SK-N-SH treated with all-trans-retinoic acid at 6 μM for 48 hours (cell line): ENCODE data around the gene NCAPG2.

ENCODE experiments used
- ATAC-seq: fragments of 200-7000 bp; cut with Tn5 transposase; 3 replicates; pipeline ENCODE4 v1.9.1; 2020; ENCODE audit warnings: mild to moderate bottlenecking, moderate library complexity
- ARNTL ChIP-seq: fragments of 450-650 bp; formaldehyde crosslinking; IDR thresholded peaks from 2 replicates; pipeline ENCODE4 v1.5.0; 2020; ENCODE audit warnings: low read depth, mild to moderate bottlenecking, moderate library complexity, borderline replicate concordance
- BACH2 ChIP-seq: fragments of 250-450 bp; sonication (Bioruptor Pico); IDR thresholded peaks from 2 replicates; pipeline ENCODE4 v1.9.0; 2021; ENCODE audit warnings: mild to moderate bottlenecking, borderline replicate concordance
- CREB5 ChIP-seq: fragments of 250-450 bp; sonication (Bioruptor Pico); IDR thresholded peaks from 2 replicates; pipeline ENCODE4 v1.5.1; 2020; ENCODE audit warnings: low read depth, mild to moderate bottlenecking, moderate library complexity
- CSDC2 ChIP-seq: fragments of 250-450 bp; sonication (Bioruptor Pico); IDR thresholded peaks from 2 replicates; pipeline ENCODE4 v1.5.0; 2020; ENCODE audit warnings: mild to moderate bottlenecking, moderate library complexity
- ESRRG ChIP-seq: fragments of 250-450 bp; sonication (Bioruptor Pico); IDR thresholded peaks from 2 replicates; pipeline ENCODE4 v1.6.1; 2021; ENCODE audit warnings: mild to moderate bottlenecking
- GLIS3 ChIP-seq: fragments of 250-450 bp; sonication (Bioruptor Pico); IDR thresholded peaks from 2 replicates; pipeline ENCODE4 v1.5.0; 2020; ENCODE audit warnings: mild to moderate bottlenecking, moderate library complexity
- OSR1 ChIP-seq: fragments of 250-450 bp; sonication (Bioruptor Pico); IDR thresholded peaks from 2 replicates; pipeline ENCODE4 v1.8.0; 2022; ENCODE audit warnings: moderate library complexity, mild to moderate bottlenecking, inconsistent platforms
- PATZ1 ChIP-seq: fragments of 250-450 bp; sonication (Bioruptor Pico); IDR thresholded peaks from 2 replicates; pipeline ENCODE4 v1.8.0; 2020; ENCODE audit warnings: mild to moderate bottlenecking, moderate library complexity, borderline replicate concordance
- POU6F1 ChIP-seq: fragments of 250-450 bp; sonication (Bioruptor Pico); IDR thresholded peaks from 2 replicates; pipeline ENCODE4 v1.8.0; 2021; ENCODE audit warnings: low read depth, mild to moderate bottlenecking, moderate library complexity, borderline replicate concordance
- PPARA ChIP-seq: fragments of 250-450 bp; sonication (Bioruptor Pico); IDR thresholded peaks from 2 replicates; pipeline ENCODE4 v1.5.0; 2020; ENCODE audit warnings: mild to moderate bottlenecking, borderline replicate concordance
- RARB ChIP-seq: fragments of 250-450 bp; sonication (Bioruptor Pico); IDR thresholded peaks from 2 replicates; pipeline ENCODE4 v1.8.0; 2021; ENCODE audit warnings: mild to moderate bottlenecking, moderate library complexity
- SNAI2 ChIP-seq: fragments of 250-450 bp; sonication (Bioruptor Pico); IDR thresholded peaks from 2 replicates; pipeline ENCODE4 v1.5.0; 2020; ENCODE audit warnings: mild to moderate bottlenecking, moderate library complexity
- TCF4 ChIP-seq: fragments of 250-450 bp; sonication (Bioruptor Pico); IDR thresholded peaks from 2 replicates; pipeline ENCODE4 v1.8.0; 2021; ENCODE audit warnings: mild to moderate bottlenecking, moderate library complexity, borderline replicate concordance
- TOX ChIP-seq: fragments of 250-450 bp; sonication (Bioruptor Pico); IDR thresholded peaks from 2 replicates; pipeline ENCODE4 v1.8.0; 2021; ENCODE audit warnings: mild to moderate bottlenecking, moderate library complexity, borderline replicate concordance
- TSHZ2 ChIP-seq: fragments of 250-450 bp; sonication (Bioruptor Pico); IDR thresholded peaks from 2 replicates; pipeline ENCODE4 v1.5.0; 2020; ENCODE audit warnings: mild to moderate bottlenecking, moderate library complexity
- ZC3H10 ChIP-seq: fragments of 250-450 bp; sonication (Bioruptor Pico); IDR thresholded peaks from 2 replicates; pipeline ENCODE4 v1.5.1; 2021; ENCODE audit warnings: mild to moderate bottlenecking, moderate library complexity
- ZFP3 ChIP-seq: fragments of 250-450 bp; sonication (Bioruptor Pico); IDR thresholded peaks from 2 replicates; pipeline ENCODE4 v1.5.0; 2020; ENCODE audit warnings: mild to moderate bottlenecking, moderate library complexity
- ZFP30 ChIP-seq: fragments of 450-650 bp; formaldehyde crosslinking; IDR thresholded peaks from 2 replicates; pipeline ENCODE4 v1.5.0; 2022; ENCODE audit warnings: mild to moderate bottlenecking, moderate library complexity
- ZNF565 ChIP-seq: fragments of 450-650 bp; formaldehyde crosslinking; conservative IDR thresholded peaks from 2 replicates; pipeline ENCODE4 v1.5.0; 2020; ENCODE audit warnings: low read depth, mild to moderate bottlenecking, moderate library complexity
- ZNF70 ChIP-seq: fragments of 450-650 bp; formaldehyde crosslinking; IDR thresholded peaks from 2 replicates; pipeline ENCODE4 v1.5.0; 2020; ENCODE audit warnings: mild to moderate bottlenecking, moderate library complexity
- ZNF8 ChIP-seq: fragments of 450-650 bp; formaldehyde crosslinking; IDR thresholded peaks from 2 replicates; pipeline ENCODE4 v1.5.0; 2020; ENCODE audit warnings: mild to moderate bottlenecking, moderate library complexity
- TF ChIP-seq, protein P1 (sequence below): fragments of 250-450 bp; sonication (Bioruptor Pico); IDR thresholded peaks from 2 replicates; pipeline ENCODE4 v1.5.1; 2021; ENCODE audit warnings: mild to moderate bottlenecking, moderate library complexity

NCAPG2 gene

DNA sequence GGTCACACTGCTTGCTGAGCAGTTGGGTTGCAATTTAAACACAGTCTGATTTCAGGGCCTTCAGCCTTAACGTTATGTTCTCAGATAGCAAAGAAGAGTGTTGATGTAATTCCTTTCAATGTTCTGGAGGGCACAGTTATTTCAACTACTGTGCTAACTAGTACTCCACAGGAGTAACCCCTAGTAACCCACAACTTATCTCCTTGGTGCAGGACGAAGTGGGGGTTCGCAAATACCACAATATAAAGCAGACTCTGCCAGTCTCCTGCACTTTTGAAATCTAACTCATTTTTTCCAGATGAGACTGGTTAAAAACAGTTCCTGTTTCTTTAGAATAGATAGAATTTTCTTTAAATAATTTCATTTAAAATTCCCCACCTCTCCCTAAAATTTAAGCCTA is 47.1 kb upstream of the NCAPG2 start (continued):
- no peak for TF ChIP-seq TSHZ2 (CRISPR knock-in tag)

DNA sequence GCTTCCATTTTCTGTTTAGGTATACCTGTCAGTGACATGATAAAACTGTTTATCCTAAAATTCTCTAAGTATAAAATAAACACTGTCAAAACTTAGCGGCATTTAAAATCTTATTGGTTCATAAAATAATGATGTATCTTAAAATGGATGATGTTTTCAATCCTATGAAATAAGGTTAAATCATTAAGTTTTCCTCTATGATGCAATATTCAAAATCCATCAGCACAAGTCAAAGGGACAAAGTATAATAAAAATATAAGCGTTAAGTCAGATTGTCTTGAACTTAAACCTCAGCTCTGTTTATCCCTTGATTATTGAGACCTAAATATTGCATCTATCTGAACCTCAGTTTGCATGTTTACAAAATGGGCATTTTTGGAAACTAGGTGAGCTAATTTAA is 46.6 kb upstream of the NCAPG2 start:
- ATAC-seq = no peak
- TF ChIP-seq ESRRG (CRISPR knock-in tag) (no peak), ZFP30 (CRISPR knock-in tag) (no peak), BACH2 (CRISPR knock-in tag) (no peak), RARB (CRISPR knock-in tag) (no peak), ZFP3 (CRISPR knock-in tag) (no peak), OSR1 (no peak), ZNF8 (CRISPR knock-in tag) (no peak), PATZ1 (CRISPR knock-in tag) (no peak), ARNTL (CRISPR knock-in tag) (no peak), TCF4 (CRISPR knock-in tag) (no peak), POU6F1 (CRISPR knock-in tag) (no peak), ZNF70 (CRISPR knock-in tag) (no peak), TOX (CRISPR knock-in tag) (no peak), SNAI2 (CRISPR knock-in tag) (no peak), GLIS3 (CRISPR knock-in tag) (no peak), CREB5 (no peak), PPARA (CRISPR knock-in tag) (no peak)
- TF ChIP-seq, protein P1, sequence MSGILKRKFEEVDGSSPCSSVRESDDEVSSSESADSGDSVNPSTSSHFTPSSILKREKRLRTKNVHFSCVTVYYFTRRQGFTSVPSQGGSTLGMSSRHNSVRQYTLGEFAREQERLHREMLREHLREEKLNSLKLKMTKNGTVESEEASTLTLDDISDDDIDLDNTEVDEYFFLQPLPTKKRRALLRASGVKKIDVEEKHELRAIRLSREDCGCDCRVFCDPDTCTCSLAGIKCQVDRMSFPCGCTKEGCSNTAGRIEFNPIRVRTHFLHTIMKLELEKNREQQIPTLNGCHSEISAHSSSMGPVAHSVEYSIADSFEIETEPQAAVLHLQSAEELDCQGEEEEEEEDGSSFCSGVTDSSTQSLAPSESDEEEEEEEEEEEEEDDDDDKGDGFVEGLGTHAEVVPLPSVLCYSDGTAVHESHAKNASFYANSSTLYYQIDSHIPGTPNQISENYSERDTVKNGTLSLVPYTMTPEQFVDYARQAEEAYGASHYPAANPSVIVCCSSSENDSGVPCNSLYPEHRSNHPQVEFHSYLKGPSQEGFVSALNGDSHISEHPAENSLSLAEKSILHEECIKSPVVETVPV (CRISPR knock-in tag) = no peak
- TF ChIP-seq, all 23 proteins: peak for 0

DNA sequence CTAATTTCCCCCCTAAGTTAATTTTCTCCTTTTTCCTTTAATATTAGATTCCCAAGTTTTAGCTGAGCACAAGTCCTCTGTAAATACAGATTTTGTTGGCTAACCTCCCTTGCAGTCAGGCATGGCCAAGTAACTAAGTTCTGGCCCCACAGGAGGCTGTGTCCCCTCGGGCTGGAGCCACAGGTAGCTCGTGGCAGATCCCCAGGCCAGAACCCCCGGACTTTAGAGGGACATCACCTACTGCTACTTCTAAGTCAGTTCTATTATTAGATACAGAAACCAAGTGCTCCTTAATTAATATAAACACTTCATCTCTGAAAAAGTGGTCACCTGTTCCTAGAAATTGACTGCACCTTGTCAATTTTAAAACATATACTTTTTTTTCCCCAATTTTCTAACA is 46.1 kb upstream of the NCAPG2 start:
- ATAC-seq = no peak
- TF ChIP-seq ZFP30 (CRISPR knock-in tag) (no peak), BACH2 (CRISPR knock-in tag) (no peak), TSHZ2 (CRISPR knock-in tag) (no peak), RARB (CRISPR knock-in tag) (no peak), CSDC2 (CRISPR knock-in tag) (no peak), PATZ1 (CRISPR knock-in tag) (no peak), CREB5 (no peak), ZFP3 (CRISPR knock-in tag) (no peak), ZNF565 (no peak), ZC3H10 (CRISPR knock-in tag) (no peak)
